ENCODE data around the gene PTPRQ. TPM values are rescaled to one million over a fixed set of nuclear protein-coding genes. Genes with fewer than 3 reads are reported as not detected.

The PTPRQ gene
- polyA plus RNA-seq, 1 of the 3 experiments (the other 2 are of a cell fraction), result 0.46 TPM

DNA sequence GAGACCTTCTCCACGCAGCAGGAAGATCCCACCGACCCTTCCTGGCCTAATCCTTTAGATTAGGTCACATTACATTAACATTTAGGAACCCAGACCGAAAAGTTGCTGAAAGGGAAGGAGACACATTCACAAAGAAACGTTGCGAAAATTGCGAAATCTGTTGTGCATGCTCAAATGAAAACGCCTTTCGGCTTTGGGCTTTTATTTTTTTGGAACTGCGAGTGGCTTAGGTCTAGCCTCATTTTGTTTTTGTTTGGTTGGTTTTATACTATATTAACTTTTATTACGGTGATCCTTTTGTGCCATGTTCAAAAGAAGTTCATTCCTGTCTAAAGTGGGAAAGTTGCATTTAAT is 264.9 kb downstream of the PTPRQ start (continued):
- TF ChIP-seq, protein P1, sequence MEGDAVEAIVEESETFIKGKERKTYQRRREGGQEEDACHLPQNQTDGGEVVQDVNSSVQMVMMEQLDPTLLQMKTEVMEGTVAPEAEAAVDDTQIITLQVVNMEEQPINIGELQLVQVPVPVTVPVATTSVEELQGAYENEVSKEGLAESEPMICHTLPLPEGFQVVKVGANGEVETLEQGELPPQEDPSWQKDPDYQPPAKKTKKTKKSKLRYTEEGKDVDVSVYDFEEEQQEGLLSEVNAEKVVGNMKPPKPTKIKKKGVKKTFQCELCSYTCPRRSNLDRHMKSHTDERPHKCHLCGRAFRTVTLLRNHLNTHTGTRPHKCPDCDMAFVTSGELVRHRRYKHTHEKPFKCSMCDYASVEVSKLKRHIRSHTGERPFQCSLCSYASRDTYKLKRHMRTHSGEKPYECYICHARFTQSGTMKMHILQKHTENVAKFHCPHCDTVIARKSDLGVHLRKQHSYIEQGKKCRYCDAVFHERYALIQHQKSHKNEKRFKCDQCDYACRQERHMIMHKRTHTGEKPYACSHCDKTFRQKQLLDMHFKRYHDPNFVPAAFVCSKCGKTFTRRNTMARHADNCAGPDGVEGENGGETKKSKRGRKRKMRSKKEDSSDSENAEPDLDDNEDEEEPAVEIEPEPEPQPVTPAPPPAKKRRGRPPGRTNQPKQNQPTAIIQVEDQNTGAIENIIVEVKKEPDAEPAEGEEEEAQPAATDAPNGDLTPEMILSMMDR (IDR thresholded peaks at IDR 0.05), result no peak
- no peak for TF ChIP-seq FOXJ3 (CRISPR knock-in tag; IDR thresholded peaks at IDR 0.05)
- TF ChIP-seq, protein P2, sequence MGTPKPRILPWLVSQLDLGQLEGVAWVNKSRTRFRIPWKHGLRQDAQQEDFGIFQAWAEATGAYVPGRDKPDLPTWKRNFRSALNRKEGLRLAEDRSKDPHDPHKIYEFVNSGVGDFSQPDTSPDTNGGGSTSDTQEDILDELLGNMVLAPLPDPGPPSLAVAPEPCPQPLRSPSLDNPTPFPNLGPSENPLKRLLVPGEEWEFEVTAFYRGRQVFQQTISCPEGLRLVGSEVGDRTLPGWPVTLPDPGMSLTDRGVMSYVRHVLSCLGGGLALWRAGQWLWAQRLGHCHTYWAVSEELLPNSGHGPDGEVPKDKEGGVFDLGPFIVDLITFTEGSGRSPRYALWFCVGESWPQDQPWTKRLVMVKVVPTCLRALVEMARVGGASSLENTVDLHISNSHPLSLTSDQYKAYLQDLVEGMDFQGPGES (IDR thresholded peaks at IDR 0.05; ENCODE audit: low read depth, low read length), result no peak

DNA sequence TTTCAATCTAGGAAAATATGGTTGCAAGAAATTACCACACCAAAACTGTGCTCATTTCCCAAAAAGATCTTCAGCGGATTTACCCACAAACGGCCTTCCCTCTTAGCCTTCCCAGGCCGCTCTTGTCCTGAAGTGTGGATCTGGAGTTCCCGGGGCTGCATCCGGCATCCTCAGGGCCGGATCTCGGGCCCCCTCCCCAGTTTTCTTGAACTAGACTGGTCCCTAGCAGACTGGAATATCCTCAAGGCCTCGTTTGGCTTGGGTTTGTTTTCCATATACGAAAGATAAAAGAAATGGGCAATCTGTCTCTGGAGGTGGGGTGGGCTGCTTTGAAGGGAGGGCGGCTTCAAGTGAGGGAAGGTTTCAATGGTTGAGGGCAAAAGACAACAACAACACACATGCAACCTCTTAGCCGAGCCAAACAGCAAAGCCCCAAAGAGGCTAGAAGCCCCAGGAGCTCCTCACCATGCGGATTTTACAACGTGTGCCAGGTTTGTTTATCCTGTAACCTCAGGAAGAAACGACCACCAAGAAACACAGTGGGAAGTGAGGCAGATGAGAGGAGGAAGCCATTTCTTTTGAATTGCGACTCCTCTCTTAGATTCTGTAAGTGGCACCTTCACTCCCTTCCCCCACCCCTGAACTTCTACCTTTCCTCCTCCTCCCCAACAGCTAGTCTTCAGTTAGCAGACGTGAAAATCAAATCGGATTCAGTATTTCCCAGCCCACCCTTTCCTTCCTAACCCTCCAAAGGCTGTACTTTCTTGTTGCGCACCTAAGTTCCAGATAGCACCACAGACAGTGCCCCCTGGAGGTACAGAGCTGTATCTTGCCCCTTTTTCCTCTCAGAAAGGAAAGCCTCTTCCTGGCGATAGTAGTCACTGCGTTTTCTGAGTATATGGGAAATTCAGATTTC is 266.0 kb downstream of the PTPRQ start:
- peaks cover 75% of the 10 kb centered on the region for H3K27me3 ChIP-seq (ENCODE audit: insufficient read depth)
- POLR2A ChIA-PET, result no interaction called here
- no peak overlapping the region for H3K4me2 ChIP-seq
- no peaks in the 10 kb centered on the region for H3K36me3 ChIP-seq (replicated peaks in 1 of 2; ENCODE audit: control insufficient read depth in 1 of 2, insufficient read depth in 2 of 2, low read length in 1 of 2)
- no peaks in the 10 kb centered on the region for H3K9me3 ChIP-seq
- no peak overlapping the region; a peak in 1 of 4 replicates for H3K4me3 ChIP-seq (ENCODE audit: low read depth in 2 of 2, low read length in 1 of 2)
- H3K9ac ChIP-seq, result no peak overlapping the region
- H3K9me2 ChIP-seq, result no peaks in the 10 kb centered on the region
- H4K20me1 ChIP-seq (ENCODE audit: insufficient read depth), result no peaks in the 10 kb centered on the region
- DNase-seq, result peak; percentile 43
- CTCF ChIA-PET, result interaction anchor here (0.6 to 2.2 kb wide), 9 partner anchors 9 to 91 kb away, joined by 3 to 12 read pairs (median 3); no protein-coding TSS in a partner anchor
- H2AFZ ChIP-seq (ENCODE audit: low read depth), result peak overlapping the region; percentile 54; the same call in 1 of the 2 replicates
- TF ChIP-seq RAD21 (IDR thresholded peaks at IDR 0.05; ENCODE audit: low read length) (peak; percentile 41; the same call in 1 of the 2 replicates), TCF12 (IDR thresholded peaks at IDR 0.05) (no peak), SMC3 (IDR thresholded peaks at IDR 0.05; ENCODE audit: low read depth, low read length) (peak; percentile 48; the same call in 1 of the 2 replicates)
- TF ChIP-seq, protein P1 (IDR thresholded peaks at IDR 0.05), result peak; percentile 66
- no peak overlapping the region for H3K27ac ChIP-seq (ENCODE audit: low read depth in 2 of 2, low read length in 1 of 2)
- 16% methylated on average over 19 of the region's 20 CpGs for WGBS (ENCODE audit: low lambda C conversion rate)
- no peaks in the 10 kb centered on the region for H3K79me2 ChIP-seq (ENCODE audit: insufficient read depth)
- no peaks in the 10 kb centered on the region for H3K4me1 ChIP-seq (ENCODE audit: control insufficient read depth in 1 of 2, insufficient read depth in 2 of 2, low read depth in 1 of 2, low read length in 1 of 2)
- H3F3A ChIP-seq (replicated peaks; ENCODE audit: insufficient read depth), result no peaks in the 10 kb centered on the region

Data from SK-N-SH (cell line).